ENCODE measurements around the gene B4GALT1. TPM values are rescaled to one million over a fixed set of nuclear protein-coding genes. Genes with fewer than 3 reads are reported as not detected.
"Not testable (repeated sequence)": the region's sequence is repeated elsewhere in the genome, so short reads cannot be mapped to it uniquely, and the experiment has no call there.

B4GALT1 gene
- total RNA-seq, 1 donor from 2014 or later, result 80.1 TPM

DNA sequence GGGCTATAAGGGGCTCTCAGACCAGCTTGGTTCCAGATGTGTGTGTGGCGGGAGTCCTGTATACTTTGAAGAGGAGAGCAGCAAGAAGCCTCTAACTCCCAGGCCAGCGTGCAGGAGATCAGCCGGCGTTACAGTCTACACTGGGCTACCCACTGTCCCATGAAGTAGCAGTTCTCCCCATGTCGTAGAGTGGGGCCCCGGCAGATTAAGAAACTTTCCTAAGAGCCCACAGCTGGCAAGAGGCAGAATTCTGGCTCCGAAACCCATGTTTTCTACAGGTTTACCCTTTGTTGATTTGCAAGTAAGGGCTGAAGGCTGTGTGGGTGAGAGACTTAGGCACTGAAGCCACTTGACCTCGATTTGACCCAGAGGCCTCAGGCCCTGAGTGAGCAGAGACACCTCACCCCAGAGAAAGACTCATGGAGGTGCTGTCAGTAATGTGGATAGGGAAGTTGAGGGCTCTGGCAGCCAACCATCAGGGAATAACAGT lies 881 bp upstream of the B4GALT1 start:
- TF ChIP-seq, protein P1, sequence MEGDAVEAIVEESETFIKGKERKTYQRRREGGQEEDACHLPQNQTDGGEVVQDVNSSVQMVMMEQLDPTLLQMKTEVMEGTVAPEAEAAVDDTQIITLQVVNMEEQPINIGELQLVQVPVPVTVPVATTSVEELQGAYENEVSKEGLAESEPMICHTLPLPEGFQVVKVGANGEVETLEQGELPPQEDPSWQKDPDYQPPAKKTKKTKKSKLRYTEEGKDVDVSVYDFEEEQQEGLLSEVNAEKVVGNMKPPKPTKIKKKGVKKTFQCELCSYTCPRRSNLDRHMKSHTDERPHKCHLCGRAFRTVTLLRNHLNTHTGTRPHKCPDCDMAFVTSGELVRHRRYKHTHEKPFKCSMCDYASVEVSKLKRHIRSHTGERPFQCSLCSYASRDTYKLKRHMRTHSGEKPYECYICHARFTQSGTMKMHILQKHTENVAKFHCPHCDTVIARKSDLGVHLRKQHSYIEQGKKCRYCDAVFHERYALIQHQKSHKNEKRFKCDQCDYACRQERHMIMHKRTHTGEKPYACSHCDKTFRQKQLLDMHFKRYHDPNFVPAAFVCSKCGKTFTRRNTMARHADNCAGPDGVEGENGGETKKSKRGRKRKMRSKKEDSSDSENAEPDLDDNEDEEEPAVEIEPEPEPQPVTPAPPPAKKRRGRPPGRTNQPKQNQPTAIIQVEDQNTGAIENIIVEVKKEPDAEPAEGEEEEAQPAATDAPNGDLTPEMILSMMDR (IDR thresholded peaks at IDR 0.05), result no peak
- no peaks in the 10 kb centered on the region for H3K27me3 ChIP-seq
- DNase-seq, result no peak
- H3K36me3 ChIP-seq, result no peaks in the 10 kb centered on the region
- H3K4me1 ChIP-seq, result peaks cover 42% of the 10 kb centered on the region
- no peaks in the 10 kb centered on the region for H3K9me3 ChIP-seq
- no peak for ATAC-seq
- intact Hi-C loops (cut with DNase I), result no loop called here
- H3K27ac ChIP-seq, result peak overlapping the region; percentile 94
- peak overlapping the region; percentile 93 for H3K4me3 ChIP-seq

GRCh38 chr9:33166231-33167083 lies 679 bp downstream of the B4GALT1 start:
- intact Hi-C loops (cut with DNase I), result no loop called here
- Histone ChIP-seq H3K36me3 (no peaks in the 10 kb centered on the region), H3K4me3 (peak overlapping the region; percentile 93), H3K27me3 (no peaks in the 10 kb centered on the region), H3K4me1 (peaks cover 56% of the 10 kb centered on the region), H3K27ac (peak overlapping the region; percentile 97), H3K9me3 (no peaks in the 10 kb centered on the region)
- DNase-seq (no peak), ATAC-seq (peak; percentile 40)
- TF ChIP-seq, protein P1 (IDR thresholded peaks at IDR 0.05), result no peak

DNA sequence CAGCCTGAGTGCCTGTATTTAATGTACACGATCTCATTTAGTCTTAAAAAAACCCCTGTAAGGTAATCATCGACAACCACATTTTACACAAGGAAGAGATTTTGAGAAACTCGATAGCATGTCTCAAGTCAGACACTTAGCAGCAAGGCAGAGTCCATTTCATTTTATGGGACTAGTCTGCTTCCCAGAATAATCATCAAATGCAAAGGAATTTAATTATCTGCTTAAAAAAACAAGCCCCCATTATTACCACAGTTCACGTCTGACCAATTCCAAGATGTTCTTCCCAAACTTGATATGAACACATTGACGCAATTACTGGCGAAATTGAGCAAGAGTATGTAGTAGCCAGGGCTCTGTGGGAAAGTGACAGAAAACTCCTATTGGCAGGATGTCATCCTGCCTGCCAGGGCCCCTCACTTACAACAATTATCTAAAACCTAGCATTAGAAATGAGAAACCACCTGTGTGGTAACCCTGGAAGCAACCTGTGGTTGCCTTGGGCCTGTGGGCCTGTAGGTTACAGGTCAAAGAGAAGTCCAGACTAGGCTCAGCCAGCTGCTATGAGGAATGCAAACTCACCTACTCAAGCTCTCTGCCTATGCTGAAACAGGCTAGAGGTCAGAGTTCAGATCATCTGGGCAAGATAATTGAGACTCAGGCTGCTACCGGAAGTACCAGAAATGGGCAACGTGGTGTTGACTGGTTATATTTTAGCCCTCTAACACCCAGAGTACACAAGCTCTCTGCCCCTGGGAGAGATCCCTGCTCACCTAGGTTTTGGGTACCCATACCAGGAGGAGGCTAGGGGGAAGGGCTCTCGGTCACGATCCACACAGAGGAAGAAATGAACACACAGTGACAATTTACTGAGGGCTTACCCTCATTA lies 1.6 kb downstream of the B4GALT1 start:
- Histone ChIP-seq H3K4me1 (peaks cover 59% of the 10 kb centered on the region), H3K4me3 (peak overlapping the region; percentile 93), H3K36me3 (no peaks in the 10 kb centered on the region), H3K9me3 (no peaks in the 10 kb centered on the region), H3K27me3 (no peaks in the 10 kb centered on the region), H3K27ac (peak overlapping the region; percentile 97)
- ATAC-seq, result peak; percentile 11
- intact Hi-C loops (cut with DNase I), result no loop called here
- TF ChIP-seq, protein P1 (IDR thresholded peaks at IDR 0.05), result no peak
- DNase-seq, result no peak

- peak overlapping the region; percentile 93 for H3K4me3 ChIP-seq
- H3K27me3 ChIP-seq; intact Hi-C loops (cut with DNase I); ATAC-seq; H3K36me3 ChIP-seq; DNase-seq; H3K9me3 ChIP-seq: not testable (repeated sequence)
- peak overlapping the region; percentile 97 for H3K27ac ChIP-seq
- H3K4me1 ChIP-seq, result peaks cover 66% of the 10 kb centered on the region
Observed at GRCh38 chr9:33164921-33165262, 2.2 kb downstream of the B4GALT1 start.

DNA sequence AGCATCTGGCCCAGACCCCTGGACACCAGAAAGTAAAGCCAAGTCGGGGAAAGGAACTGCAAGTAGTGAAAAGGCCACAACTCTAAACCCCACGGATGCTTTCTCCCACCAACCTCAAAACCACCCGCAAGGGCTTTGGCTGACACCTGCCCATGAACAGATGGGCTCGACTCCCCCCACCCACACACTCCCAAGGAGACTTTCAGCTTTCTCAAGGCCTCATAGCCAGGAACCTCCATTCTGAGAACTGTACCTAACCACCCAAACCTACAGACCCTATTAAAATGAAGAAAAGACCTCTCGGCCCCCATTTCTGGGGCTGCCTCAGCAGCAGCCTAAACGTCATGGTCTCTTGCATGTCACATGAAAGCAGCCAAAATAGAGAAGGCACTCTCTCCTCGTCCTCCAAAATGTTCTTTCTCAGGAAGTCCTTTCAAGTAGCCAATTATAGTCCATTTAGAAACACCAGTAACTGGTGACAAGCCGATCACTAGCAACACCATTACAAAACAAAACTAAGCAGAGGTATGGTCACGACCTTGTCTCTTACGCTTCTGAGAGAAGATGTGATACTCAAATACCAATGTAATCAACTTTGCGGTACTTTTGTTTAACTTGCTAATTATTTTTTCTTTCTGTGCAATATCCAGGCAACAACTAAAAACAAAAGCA lies 2.9 kb downstream of the B4GALT1 start:
- Histone ChIP-seq H3K4me1 (peaks cover 72% of the 10 kb centered on the region), H3K27ac (peak overlapping the region; percentile 97), H3K27me3 (no peaks in the 10 kb centered on the region), H3K9me3 (no peaks in the 10 kb centered on the region), H3K4me3 (peak overlapping the region; percentile 93), H3K36me3 (no peaks in the 10 kb centered on the region)
- DNase-seq (no peak), ATAC-seq (no peak)
- intact Hi-C loops (cut with DNase I), result no loop called here
- TF ChIP-seq, protein P1 (IDR thresholded peaks at IDR 0.05), result no peak
